GM21619 (cell line): Measurements from ENCODE around the gene MKLN1.
"Not testable (repeated sequence)": the region's sequence is repeated elsewhere in the genome, so short reads cannot be mapped to it uniquely, and the experiment has no call there.

Source experiments
- ATAC-seq: cut with Tn5 transposase; IDR thresholded peaks from one replicate; pipeline ENCODE4 v1.9.1; 2021; ENCODE audit not compliant: unreplicated experiment

Gene MKLN1

GRCh38 chr7:131388126-131388525 is 60.5 kb downstream of the MKLN1 start:
- no peak for ATAC-seq

- no peak for ATAC-seq
Observed at GRCh38 chr7:131390275-131390674, 62.6 kb downstream of the MKLN1 start.

GRCh38 chr7:131391145-131391544 is 63.5 kb downstream of the MKLN1 start:
- ATAC-seq = no peak

- no peak for ATAC-seq
Observed at GRCh38 chr7:131400681-131401176, 73.1 kb downstream of the MKLN1 start.

- ATAC-seq = no peak
Observed at GRCh38 chr7:131401194-131401593, 73.5 kb downstream of the MKLN1 start.

- no peak for ATAC-seq
Observed at GRCh38 chr7:131403322-131403721, 75.6 kb downstream of the MKLN1 start.

GRCh38 chr7:131404226-131404911 is 76.7 kb downstream of the MKLN1 start:
- ATAC-seq = no peak

- no peak for ATAC-seq
Observed at GRCh38 chr7:131409129-131409766, 81.6 kb downstream of the MKLN1 start.

- no peak for ATAC-seq
Observed at GRCh38 chr7:131412031-131412430, 84.4 kb downstream of the MKLN1 start.

- ATAC-seq = no peak
Observed at GRCh38 chr7:131413711-131414110, 86.0 kb downstream of the MKLN1 start.

GRCh38 chr7:131424219-131424822 is 96.6 kb downstream of the MKLN1 start:
- no peak for ATAC-seq

- no peak for ATAC-seq
Observed at GRCh38 chr7:131425992-131426391, 98.3 kb downstream of the MKLN1 start.

- not testable (repeated sequence) for ATAC-seq
Observed at GRCh38 chr7:131430826-131431225, 103.2 kb downstream of the MKLN1 start.

GRCh38 chr7:131431289-131431688 is 103.6 kb downstream of the MKLN1 start:
- no peak for ATAC-seq

- ATAC-seq = no peak
Observed at GRCh38 chr7:131431756-131432155, 104.1 kb downstream of the MKLN1 start.

GRCh38 chr7:131436384-131436783 is 108.7 kb downstream of the MKLN1 start:
- ATAC-seq = no peak

GRCh38 chr7:131438969-131439368 is 111.3 kb downstream of the MKLN1 start:
- ATAC-seq = no peak

GRCh38 chr7:131443496-131443895 is 115.8 kb downstream of the MKLN1 start:
- no peak for ATAC-seq

GRCh38 chr7:131444683-131445082 is 117.0 kb downstream of the MKLN1 start:
- ATAC-seq = no peak

- ATAC-seq = no peak
Observed at GRCh38 chr7:131449373-131449902, 121.8 kb downstream of the MKLN1 start.

GRCh38 chr7:131454498-131454897 is 126.8 kb downstream of the MKLN1 start:
- ATAC-seq = no peak

GRCh38 chr7:131455001-131455400 is 127.3 kb downstream of the MKLN1 start:
- ATAC-seq = no peak
